NCI-H146 (cell line): Measurements from ENCODE around the gene ATP10B.
"Not testable (repeated sequence)": the region's sequence is repeated elsewhere in the genome, so short reads cannot be mapped to it uniquely, and the experiment has no call there.

Source experiments
- DNase-seq: peaks from one replicate; lab custom pipeline; 2025; lab: John Stamatoyannopoulos, UW

The ATP10B gene, protein sequence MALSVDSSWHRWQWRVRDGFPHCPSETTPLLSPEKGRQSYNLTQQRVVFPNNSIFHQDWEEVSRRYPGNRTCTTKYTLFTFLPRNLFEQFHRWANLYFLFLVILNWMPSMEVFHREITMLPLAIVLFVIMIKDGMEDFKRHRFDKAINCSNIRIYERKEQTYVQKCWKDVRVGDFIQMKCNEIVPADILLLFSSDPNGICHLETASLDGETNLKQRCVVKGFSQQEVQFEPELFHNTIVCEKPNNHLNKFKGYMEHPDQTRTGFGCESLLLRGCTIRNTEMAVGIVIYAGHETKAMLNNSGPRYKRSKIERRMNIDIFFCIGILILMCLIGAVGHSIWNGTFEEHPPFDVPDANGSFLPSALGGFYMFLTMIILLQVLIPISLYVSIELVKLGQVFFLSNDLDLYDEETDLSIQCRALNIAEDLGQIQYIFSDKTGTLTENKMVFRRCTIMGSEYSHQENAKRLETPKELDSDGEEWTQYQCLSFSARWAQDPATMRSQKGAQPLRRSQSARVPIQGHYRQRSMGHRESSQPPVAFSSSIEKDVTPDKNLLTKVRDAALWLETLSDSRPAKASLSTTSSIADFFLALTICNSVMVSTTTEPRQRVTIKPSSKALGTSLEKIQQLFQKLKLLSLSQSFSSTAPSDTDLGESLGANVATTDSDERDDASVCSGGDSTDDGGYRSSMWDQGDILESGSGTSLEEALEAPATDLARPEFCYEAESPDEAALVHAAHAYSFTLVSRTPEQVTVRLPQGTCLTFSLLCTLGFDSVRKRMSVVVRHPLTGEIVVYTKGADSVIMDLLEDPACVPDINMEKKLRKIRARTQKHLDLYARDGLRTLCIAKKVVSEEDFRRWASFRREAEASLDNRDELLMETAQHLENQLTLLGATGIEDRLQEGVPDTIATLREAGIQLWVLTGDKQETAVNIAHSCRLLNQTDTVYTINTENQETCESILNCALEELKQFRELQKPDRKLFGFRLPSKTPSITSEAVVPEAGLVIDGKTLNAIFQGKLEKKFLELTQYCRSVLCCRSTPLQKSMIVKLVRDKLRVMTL (N-terminal part only)

DNA sequence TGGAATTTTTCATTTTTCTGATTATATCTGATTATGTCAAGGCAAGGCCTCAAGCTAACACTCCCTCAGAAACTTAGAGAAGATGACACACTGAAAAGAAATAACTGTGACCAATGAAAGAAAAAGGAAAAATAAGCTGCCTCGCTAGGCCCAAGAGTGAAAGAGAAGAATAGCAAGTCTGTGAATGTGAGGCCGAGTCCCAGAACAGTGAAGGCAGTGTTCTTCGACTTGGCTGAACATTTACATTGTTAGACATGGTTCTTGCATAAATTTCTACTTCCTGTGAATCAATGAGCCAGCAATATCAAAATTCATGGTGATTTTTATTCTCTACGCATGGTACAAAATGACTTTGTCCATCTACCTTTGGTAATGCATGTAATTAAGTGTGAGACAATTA, at the start of gene ATP10B:
Gene ATP10B (minus strand): TSS at position 163 of the 400 bp plus-strand sequence. CDS start 164,137 bp downstream, outside the sequence.
- no peak for DNase-seq

DNA sequence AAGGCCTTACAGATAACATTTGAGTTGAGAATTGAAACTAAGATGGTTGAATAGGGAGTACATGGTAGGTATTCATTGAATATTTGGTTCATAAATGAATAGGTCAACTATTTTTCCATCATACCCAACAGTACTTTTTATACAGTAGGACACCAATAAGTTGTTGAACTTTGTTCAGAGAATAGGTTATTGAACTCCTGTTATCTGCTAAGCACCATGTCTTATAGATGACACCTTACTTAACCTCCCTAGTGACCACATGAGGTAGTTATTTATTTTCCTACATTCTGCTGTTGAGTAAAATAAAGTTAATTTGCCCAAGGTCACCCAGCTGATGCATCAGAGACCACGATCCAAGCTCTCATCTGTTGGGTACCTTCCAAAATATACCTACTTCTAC, 49.6 kb upstream of the ATP10B start:
- no peak for DNase-seq

DNA sequence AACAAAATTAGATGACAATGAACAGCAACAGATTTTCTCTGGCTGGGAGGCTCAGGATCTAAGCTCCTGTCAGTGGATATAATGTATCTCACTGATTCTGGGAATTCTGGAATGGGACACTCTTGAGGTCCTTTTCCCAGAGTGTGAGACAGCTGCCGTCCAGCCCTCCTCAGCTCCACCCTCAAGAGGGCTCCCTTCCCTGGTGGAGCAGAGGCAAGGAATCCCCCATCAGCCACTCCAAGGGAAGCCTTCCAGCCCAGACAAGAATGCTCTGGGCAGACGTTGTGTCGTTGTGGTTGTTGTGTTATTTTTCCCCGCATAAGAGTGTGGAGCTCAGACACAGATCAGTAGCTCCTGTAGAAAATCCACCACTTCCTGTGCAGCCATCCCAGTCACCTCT, 47.7 kb upstream of the ATP10B start:
- no peak for DNase-seq

DNA sequence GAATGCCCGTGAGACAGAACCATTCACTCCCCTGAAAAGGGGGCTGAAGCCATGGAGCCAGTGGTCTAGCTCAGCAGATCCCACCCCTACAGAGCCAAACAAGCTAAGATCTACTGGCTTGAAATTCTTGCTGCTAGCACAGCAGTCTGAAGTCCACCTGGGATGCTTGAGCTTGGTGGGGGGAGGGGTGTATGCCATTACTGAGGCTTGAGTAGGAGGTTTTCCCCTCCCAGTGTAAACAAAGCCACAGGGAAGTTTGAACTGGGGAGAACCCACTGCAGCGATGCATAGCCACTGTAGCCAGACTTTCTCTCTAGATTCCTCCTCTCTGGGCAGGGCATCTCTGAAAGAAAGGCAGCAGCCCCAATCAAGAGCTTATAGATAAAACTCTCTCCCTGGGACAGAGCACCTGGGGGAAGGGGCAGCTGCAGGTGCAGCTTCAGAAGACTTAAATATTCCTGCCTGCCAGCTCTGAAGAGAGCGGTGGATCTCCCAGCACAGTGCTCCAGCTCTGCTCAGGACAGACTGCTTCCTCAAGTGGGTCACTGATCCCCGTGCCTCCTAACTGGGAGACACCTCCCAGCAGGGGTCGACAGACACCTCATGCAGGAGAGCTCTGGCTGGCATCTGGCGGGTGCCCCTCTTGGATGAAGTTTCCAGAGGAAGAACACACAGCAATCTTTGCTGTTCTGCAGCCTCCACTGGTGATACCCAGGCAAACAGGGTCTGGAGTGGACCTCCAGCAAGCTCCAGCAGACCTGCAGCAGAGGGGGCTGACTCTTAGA, 41.4 kb upstream of the ATP10B start:
- not testable (repeated sequence) for DNase-seq

DNA sequence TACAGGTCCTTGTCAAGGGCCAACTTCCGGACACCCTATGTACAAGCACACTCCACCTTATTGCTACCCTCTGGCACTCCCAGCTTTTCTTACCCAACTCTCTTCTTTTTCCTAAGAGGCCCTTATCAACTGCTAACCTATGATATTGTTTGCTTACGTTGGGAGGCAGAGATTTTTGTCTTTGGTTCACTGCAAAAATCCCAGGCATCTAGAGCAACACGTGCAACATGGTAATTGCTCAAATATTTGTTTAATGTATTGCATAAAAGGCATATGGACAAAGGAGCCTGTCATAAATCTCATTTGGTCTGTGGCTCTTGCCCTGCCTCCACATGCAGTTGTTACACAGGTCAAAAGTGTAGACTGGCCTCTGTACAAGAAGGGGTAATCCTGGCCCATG, 35.8 kb upstream of the ATP10B start:
- DNase-seq = no peak

DNA sequence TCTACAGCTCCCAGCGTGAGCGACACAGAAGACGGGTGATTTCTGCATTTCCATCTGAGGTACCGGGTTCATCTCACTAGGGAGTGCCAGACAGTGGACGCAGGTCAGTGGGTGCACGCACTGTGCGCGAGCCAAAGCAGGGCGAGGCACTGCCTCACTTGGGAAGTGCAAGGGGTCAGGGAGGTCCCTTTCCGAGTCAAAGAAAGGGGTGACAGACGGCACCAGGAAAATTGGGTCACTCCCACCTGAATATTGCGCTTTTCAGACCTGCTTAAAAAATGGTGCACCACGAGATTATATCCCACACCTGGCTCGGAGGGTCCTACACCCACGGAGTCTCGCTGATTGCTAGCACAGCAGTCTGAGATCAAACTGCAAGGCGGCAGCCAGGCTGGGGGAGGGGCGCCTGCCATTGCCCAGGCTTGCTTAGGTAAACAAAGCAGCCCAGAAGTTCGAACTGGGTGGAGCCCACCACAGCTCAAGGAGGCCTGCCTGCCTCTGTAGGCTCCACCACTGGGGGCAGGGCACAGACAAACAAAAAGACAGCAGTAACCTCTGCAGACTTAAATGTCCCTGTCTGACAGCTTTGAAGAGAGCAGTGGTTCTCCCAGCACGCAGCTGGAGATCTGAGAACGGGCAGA, 21.7 kb upstream of the ATP10B start:
- not testable (repeated sequence) for DNase-seq

DNA sequence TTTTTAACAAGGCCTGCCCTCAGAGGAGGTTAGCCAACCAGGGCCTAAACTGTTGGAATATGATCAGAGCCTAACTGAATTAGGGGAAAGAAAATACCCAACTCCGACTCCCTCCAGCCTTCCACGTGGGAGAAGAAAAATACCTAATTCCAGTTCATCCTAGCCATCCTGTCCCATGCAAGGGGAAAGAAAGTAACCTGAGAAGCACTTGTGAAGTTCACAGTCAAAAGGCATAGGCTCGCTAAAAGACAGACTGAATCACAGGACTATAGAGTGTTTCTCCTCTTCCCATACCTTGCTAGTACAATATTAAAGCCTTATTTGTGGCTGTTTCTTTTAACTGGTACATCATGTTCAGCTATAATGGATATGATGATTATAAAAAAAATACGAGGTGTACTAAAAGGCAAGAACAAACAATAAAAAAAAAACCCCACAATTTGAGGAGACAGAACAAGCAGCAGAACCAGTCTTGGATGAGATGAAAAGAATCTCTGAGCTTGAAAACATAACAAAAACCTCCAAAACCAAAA, 18.0 kb upstream of the ATP10B start:
- no peak for DNase-seq

DNA sequence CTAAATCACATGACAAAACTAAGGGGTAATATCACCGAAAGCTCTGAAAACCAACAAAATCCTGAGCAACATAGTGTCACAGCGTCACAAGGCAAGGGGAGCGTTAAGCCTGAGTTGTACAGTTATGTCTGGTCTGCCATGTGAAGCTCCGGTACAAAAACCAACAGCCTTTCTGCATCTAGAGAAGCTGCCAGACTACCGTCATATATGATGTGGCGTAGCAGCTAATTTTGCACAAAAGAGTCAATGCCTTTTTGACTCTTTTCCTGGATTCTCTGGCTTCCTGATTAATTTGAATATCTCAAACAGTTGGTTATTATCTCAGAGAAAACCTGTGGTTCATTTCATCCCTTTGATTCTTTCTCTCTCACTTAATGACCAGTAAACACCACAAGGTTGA, 16.0 kb upstream of the ATP10B start:
- no peak for DNase-seq

DNA sequence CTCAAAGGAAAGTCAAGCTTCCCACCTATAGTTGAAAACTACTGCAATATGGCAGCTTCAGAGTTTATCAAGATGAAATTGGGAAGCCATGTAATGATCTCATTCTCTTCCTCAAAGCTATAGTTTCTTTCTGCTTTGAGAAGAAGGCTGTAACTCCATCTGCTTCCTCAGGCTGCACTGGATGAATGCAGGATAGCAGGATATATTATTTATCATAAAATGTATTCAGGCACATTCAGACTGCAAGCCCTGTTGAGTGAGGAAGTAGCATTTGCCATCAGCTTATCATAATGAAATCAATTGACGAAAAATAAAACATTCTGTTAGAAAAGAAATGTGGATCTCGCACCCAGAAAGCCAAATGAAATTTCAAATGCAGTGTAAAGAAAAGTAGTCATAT, 560 bp downstream of the ATP10B start:
- DNase-seq = no peak

DNA sequence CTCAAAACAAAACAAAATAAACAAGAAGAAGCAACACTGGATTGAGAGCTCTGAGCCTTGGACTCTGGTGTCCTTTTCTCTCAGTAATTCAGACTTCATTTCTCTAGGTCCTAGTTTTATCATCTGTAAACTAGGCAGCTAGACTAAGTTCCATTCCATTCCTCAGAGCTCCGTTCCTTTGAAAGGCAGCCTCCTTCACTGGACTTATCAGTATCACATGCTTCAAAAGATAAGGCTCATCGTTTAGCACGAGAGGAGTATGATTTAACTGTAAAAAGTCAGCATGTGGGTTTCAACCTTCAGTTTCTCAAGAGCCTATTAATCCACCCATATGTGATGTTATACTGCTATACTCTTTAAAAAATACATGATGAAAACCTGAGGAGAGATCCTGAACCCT, 1.6 kb downstream of the ATP10B start:
- no peak for DNase-seq

DNA sequence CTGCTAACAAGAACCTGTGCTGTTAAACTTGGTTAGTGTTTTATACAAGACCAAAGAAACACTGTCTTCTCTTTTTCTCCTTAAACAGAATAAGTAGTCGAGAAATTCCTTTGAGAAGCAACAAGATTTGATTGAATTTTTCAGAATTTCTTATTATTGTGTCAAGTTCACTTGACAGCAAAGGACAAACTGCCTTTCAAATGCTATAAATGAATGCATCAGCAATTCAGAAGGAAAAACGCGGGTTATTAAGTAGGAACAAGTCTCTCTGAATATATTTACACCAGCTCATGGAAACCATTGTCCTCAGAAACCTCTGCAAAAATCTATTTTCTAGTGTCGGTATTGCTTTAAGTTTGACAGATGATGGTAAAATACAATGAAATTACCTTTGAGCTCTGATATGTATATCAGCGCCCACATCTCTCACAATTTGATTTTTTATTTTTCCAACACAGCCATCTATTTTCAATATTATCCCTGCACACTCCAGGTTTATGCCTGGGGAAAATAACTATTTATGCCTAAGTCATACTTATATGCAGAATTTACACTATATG, 4.4 kb downstream of the ATP10B start:
- DNase-seq = no peak

DNA sequence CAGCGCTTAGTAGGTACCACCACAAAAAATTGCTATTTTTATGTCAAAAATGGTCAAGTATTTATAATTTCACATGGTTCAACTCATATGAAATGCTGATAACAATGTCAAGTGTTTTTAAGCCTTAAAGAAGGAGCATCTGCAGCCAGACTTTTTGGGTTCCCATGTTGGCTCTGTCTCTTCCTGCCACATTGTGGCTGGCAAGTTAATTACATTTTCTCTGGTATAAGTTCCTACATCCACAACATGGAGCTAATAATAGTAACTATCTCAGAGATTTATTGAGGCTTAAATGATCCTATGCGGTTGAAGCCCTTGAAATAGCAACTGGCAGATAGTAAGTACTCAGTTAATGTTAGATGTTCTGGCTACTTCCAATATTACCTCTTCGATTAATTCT, 5.4 kb downstream of the ATP10B start:
- no peak for DNase-seq

DNA sequence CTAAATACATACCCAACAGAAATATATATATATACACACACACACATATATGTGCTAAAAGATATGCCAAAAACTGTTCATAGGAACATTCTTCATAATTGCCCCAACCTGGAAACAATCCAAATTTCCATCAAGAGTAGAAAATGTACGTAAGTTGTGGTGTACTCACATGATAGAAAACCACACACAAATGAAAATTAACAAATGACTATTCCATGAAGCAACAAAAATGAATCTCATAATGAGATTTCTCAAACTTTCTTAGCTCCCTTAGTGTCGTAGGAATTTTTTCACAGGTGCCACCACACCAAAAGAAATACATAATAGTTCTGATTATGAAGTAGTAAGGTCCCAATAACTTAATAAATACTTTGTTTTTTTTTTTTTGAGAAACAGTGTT, 7.8 kb downstream of the ATP10B start:
- no peak for DNase-seq

DNA sequence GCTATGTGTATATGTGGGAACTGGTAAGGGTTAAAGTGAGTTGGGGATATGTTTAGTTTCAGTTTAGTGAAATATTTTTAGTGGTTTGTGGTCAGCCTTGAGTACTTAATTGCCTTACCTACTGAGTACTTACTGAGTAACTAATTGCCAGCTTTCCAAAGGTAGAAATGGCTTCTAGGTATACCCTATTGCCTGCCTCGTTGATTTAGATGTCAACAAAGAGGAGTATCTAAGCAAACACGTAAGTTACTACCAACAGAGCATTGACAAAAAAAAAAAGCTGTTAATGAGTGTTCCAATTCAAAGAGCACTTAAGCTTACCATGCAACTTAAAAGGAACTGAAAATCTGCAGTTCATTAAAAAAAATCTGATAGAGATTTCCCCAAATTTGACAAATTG, 8.8 kb downstream of the ATP10B start:
- no peak for DNase-seq

DNA sequence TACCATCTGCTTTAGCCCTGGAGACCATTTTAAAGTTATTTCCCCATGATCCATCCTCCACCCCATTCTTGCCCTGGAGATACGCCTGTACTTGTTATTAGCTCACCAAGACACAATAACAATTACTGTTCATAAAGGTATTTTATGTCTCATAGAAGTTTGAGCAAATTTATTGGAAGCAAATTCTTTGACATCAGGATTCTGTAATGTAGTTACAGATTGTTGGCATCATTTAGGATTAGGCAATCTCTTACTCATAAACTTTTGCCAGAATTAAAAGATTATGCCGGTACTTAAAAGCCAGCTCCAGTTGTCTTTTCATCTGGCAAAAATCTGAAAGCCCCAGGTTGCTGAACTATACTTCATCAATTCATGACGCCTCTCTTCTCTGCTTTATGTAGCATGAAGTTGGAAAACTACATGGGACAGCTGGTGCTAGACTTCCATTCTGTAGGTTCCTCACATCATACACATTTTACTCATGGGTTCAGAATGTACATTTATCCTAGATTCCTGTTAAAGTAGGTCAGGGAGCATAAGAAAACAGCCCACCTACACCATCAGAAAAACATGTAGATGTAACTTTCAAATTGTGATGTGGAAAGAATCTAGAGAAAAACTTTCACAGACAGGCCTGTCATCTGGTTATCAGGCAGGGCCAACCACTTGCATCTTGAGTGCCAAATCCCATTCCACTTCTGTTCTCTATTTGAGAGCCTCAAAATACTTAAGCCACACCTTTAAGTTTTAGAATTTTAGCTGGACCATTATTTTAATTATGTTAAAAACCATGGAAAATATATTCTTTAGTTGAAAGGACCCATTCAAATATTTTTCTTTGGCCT, 14.0 kb downstream of the ATP10B start:
- no peak for DNase-seq

DNA sequence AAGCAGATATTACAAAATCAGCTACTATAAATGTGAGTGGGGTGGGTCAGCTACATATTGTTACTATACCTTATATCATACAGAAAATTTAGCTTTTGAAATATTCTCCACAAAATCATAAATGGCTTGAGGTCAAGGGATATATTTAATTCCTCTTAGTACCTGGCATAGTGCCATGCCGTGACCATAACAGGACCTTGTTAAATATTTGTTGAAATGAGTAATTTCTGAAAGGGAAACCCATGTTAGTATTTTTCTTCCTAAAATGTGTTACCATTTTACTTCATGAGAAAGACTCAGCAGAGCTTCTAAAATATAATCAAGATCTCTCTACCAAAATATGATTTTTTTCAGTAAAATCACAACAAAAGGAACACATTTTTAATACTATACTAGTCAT, 14.8 kb downstream of the ATP10B start:
- no peak for DNase-seq

DNA sequence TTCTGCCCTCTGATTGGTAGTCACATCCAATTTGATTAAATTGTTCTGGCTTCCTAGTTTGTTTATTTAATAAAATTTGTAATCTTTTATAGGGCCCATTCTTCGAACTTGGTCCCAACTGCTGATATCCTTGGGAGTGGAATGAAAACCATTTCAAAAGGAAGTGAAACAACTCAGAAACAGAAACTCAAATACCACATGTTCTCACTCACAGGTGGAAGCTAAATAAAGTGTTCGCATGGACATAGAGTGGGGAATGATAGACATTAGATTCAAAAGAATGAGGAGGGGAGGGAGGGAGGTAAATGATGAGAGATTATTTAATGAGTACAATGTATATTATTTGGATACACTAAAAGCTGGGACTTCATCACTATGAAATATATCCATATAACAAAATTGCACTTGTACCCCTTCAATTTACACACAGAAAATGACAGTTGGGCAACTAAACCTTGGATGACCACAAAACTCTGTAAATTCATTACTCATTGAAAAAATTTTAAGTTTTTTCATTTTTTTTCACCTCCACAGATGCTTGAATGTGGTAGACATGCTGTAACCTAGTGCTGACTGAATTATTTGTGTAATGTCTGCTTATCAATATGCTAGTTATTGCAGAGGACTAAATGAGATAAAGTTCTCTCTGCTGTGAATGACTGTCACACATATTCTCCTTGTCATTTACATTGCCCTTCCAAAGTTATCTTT, 16.0 kb downstream of the ATP10B start:
- no peak for DNase-seq

DNA sequence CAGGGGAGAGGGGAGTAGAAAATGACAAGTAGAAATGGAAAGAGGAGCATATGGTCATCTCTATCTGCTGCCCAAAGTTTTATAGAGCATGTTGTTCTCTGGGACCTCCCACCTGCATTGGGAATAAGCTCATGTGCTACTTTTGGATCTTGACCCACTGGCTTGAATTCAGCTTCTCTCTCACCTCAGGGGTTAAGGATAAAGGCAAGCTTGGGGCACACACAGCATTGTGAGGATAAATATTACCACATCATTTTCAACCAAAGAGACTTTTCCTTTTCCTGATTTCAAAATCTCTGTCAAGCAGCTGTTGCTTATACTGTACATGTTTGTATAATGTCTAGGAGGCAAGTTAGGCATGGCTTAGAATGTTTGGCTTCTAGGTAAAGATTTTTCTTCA, 16.6 kb downstream of the ATP10B start:
- no peak for DNase-seq

DNA sequence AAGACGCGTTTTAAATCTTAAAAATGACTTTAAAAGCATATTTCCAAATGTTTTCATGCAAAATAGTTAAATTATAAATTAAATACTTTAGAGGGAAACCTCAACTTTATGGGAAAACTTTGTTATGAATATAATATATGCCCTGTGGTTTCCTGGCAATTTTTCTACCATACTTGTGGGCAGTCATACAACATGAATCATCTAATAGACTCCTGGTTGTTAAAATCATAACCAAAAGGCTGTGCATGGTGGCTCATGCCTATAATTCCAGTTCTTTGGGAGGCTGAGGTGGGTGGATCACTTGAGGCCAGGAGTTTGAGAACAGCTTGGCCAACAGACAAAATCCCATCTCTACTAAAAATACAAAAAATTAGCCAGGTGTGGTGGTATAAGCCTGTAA, 18.2 kb downstream of the ATP10B start:
- no peak for DNase-seq
